Brain microvascular endothelial cell (primary cell): ENCODE results near the gene TTC39B.

Source experiments
- DNase-seq: peaks from one replicate; pipeline ENCODE4 v3.0.0-alpha.2; 2020
- H3K27ac ChIP-seq: fragments of 250-450 bp; sonication (Bioruptor Pico); 2 replicates; pipeline ENCODE4 v1.5.1; 2020; ENCODE audit warnings: mild to moderate bottlenecking, moderate library complexity
- H3K27me3 ChIP-seq: fragments of 250-450 bp; sonication (Bioruptor Pico); replicated peaks from 2 replicates; pipeline ENCODE4 v1.5.1; 2020; ENCODE audit warnings: mild to moderate bottlenecking
- H3K36me3 ChIP-seq: fragments of 250-450 bp; sonication (Bioruptor Pico); replicated peaks from 2 replicates; pipeline ENCODE4 v1.5.1; 2020; ENCODE audit warnings: mild to moderate bottlenecking
- H3K4me3 ChIP-seq: 2 replicates; pipeline ENCODE4 v1.5.1; 2011; ENCODE audit warnings: low read depth, mild to moderate bottlenecking, control low read depth, low read length, moderate library complexity
- CTCF ChIP-seq: IDR thresholded peaks from 2 replicates; pipeline ENCODE4 v1.5.1; 2011; ENCODE audit warnings: low read depth, mild to moderate bottlenecking, moderate library complexity, low read length, control low read depth, inconsistent platforms; ENCODE audit errors: missing control alignments
- in situ Hi-C: cut with HindIII; loops from 2 replicates; pipeline ENCODE4 v1.10.0; 2017; ENCODE audit warnings: low sequenced_read_pairs, low pct_ligation_motif_present

The TTC39B gene

GRCh38 chr9:15150939-15151338, 156.1 kb downstream of the TTC39B start:
- Histone ChIP-seq H3K27ac (no peak overlapping the region), H3K4me3 (no peak overlapping the region), H3K27me3 (no peaks in the 10 kb centered on the region), H3K36me3 (no peaks in the 10 kb centered on the region)
- no peak for TF ChIP-seq CTCF
- no peak for DNase-seq
- in situ Hi-C loops = no loop called here

GRCh38 chr9:15149450-15149849, 157.6 kb downstream of the TTC39B start:
- TF ChIP-seq CTCF = no peak
- no peaks in the 10 kb centered on the region for H3K27me3 ChIP-seq
- H3K27ac ChIP-seq = no peak overlapping the region
- H3K4me3 ChIP-seq = no peak overlapping the region
- H3K36me3 ChIP-seq = no peaks in the 10 kb centered on the region
- in situ Hi-C loops = no loop called here
- no peak for DNase-seq

- Histone ChIP-seq H3K27me3 (no peaks in the 10 kb centered on the region), H3K27ac (no peak overlapping the region), H3K36me3 (no peaks in the 10 kb centered on the region), H3K4me3 (no peak overlapping the region)
- in situ Hi-C loops = no loop called here
- no peak for TF ChIP-seq CTCF
- DNase-seq = no peak
Observed at GRCh38 chr9:15146268-15146700, 160.7 kb downstream of the TTC39B start.

- Histone ChIP-seq H3K27ac (no peak overlapping the region), H3K4me3 (no peak overlapping the region), H3K36me3 (no peaks in the 10 kb centered on the region), H3K27me3 (no peaks in the 10 kb centered on the region)
- DNase-seq = no peak
- no peak for TF ChIP-seq CTCF
- in situ Hi-C loops = no loop called here
Observed at GRCh38 chr9:15144622-15145061, 162.4 kb downstream of the TTC39B start.

- peak; percentile 86 for TF ChIP-seq CTCF
- no peak overlapping the region for H3K27ac ChIP-seq
- H3K36me3 ChIP-seq = no peaks in the 10 kb centered on the region
- peak; percentile 47 for DNase-seq
- no peak overlapping the region for H3K4me3 ChIP-seq
- no peaks in the 10 kb centered on the region for H3K27me3 ChIP-seq
- in situ Hi-C loops = no loop called here
Observed at GRCh38 chr9:15142878-15143534, 164.0 kb downstream of the TTC39B start.

- no peak for TF ChIP-seq CTCF
- H3K36me3 ChIP-seq = no peaks in the 10 kb centered on the region
- no peaks in the 10 kb centered on the region for H3K27me3 ChIP-seq
- no peak overlapping the region for H3K27ac ChIP-seq
- in situ Hi-C loops = no loop called here
- no peak overlapping the region for H3K4me3 ChIP-seq
- DNase-seq = no peak
Observed at GRCh38 chr9:15140051-15140450, 167.0 kb downstream of the TTC39B start.
